ENCODE results near the gene COX10.

Gene COX10

GRCh38 chr17:14068542-14069250 lies 608 bp upstream of the COX10 start:
- Histone ChIP-seq H3K9me3 (ENCODE audit: control insufficient read depth, insufficient read depth, low read length) (no peaks in the 10 kb centered on the region), H3K4me1 (ENCODE audit: control insufficient read depth, insufficient read depth, low read length) (no peaks in the 10 kb centered on the region), H3K27me3 (ENCODE audit: control insufficient read depth, insufficient read depth, low read length) (no peaks in the 10 kb centered on the region), H3K27ac (ENCODE audit: low read length) (no peak overlapping the region), H3K36me3 (ENCODE audit: control insufficient read depth, insufficient read depth, low read length) (no peaks in the 10 kb centered on the region), H3K4me3 (ENCODE audit: low read length) (peak overlapping the region; percentile 90; the same call in 1 of the 2 replicates)
- no peak for DNase-seq (ENCODE audit: low read depth, low spot score)
- no CpG with 5 or more reads among the region's 25 CpGs for WGBS (ENCODE audit: insufficient coverage, insufficient read length)

GRCh38 chr17:14070344-14070984 lies 1.2 kb downstream of the COX10 start:
- H3K4me3 ChIP-seq (ENCODE audit: low read length), result no peak overlapping the region
- no peaks in the 10 kb centered on the region for H3K9me3 ChIP-seq (ENCODE audit: control insufficient read depth, insufficient read depth, low read length)
- H3K36me3 ChIP-seq (ENCODE audit: control insufficient read depth, insufficient read depth, low read length), result no peaks in the 10 kb centered on the region; the same call in 1 of the 2 replicates
- no peaks in the 10 kb centered on the region for H3K4me1 ChIP-seq (ENCODE audit: control insufficient read depth, insufficient read depth, low read length)
- no peak for DNase-seq (ENCODE audit: low read depth, low spot score)
- WGBS (ENCODE audit: insufficient coverage, insufficient read length), result 100% methylated on average over 1 of the region's 6 CpGs
- no peak overlapping the region for H3K27ac ChIP-seq (ENCODE audit: low read length)
- H3K27me3 ChIP-seq (ENCODE audit: control insufficient read depth, insufficient read depth, low read length), result no peaks in the 10 kb centered on the region

- Histone ChIP-seq H3K9me3 (ENCODE audit: control insufficient read depth, insufficient read depth, low read length) (no peaks in the 10 kb centered on the region), H3K27me3 (ENCODE audit: control insufficient read depth, insufficient read depth, low read length) (no peaks in the 10 kb centered on the region), H3K4me3 (ENCODE audit: low read length) (no peak overlapping the region), H3K36me3 (ENCODE audit: control insufficient read depth, insufficient read depth, low read length) (no peaks in the 10 kb centered on the region; the same call in 1 of the 2 replicates), H3K4me1 (ENCODE audit: control insufficient read depth, insufficient read depth, low read length) (no peaks in the 10 kb centered on the region), H3K27ac (ENCODE audit: low read length) (no peak overlapping the region)
- WGBS (ENCODE audit: insufficient coverage, insufficient read length), result 100% methylated on average over 4 of the region's 5 CpGs
- no peak for DNase-seq (ENCODE audit: low read depth, low spot score)
Measured at GRCh38 chr17:14072881-14073280, 3.6 kb downstream of the COX10 start.

- Histone ChIP-seq H3K27me3 (ENCODE audit: control insufficient read depth, insufficient read depth, low read length) (no peaks in the 10 kb centered on the region), H3K4me1 (ENCODE audit: control insufficient read depth, insufficient read depth, low read length) (no peaks in the 10 kb centered on the region; the same call in 1 of the 2 replicates), H3K9me3 (ENCODE audit: control insufficient read depth, insufficient read depth, low read length) (no peaks in the 10 kb centered on the region), H3K4me3 (ENCODE audit: low read length) (no peak overlapping the region), H3K36me3 (ENCODE audit: control insufficient read depth, insufficient read depth, low read length) (no peaks in the 10 kb centered on the region; the same call in 1 of the 2 replicates), H3K27ac (ENCODE audit: low read length) (no peak overlapping the region)
- WGBS (ENCODE audit: insufficient coverage, insufficient read length), result no CpG with 5 or more reads among the region's 3 CpGs
- no peak for DNase-seq (ENCODE audit: low read depth, low spot score)
Measured at GRCh38 chr17:14078027-14078426, 8.7 kb downstream of the COX10 start.

- no CpG with 5 or more reads among the region's 4 CpGs for WGBS (ENCODE audit: insufficient coverage, insufficient read length)
- Histone ChIP-seq H3K27me3 (ENCODE audit: control insufficient read depth, insufficient read depth, low read length) (no peaks in the 10 kb centered on the region), H3K4me1 (ENCODE audit: control insufficient read depth, insufficient read depth, low read length) (no peaks in the 10 kb centered on the region; the same call in 1 of the 2 replicates), H3K9me3 (ENCODE audit: control insufficient read depth, insufficient read depth, low read length) (no peaks in the 10 kb centered on the region), H3K27ac (ENCODE audit: low read length) (no peak overlapping the region), H3K36me3 (ENCODE audit: control insufficient read depth, insufficient read depth, low read length) (no peaks in the 10 kb centered on the region; the same call in 1 of the 2 replicates), H3K4me3 (ENCODE audit: low read length) (no peak overlapping the region)
- DNase-seq (ENCODE audit: low read depth, low spot score), result no peak
Measured at GRCh38 chr17:14080847-14081251, 11.5 kb downstream of the COX10 start.

GRCh38 chr17:14082848-14083247 lies 13.5 kb downstream of the COX10 start:
- no peak for DNase-seq (ENCODE audit: low read depth, low spot score)
- Histone ChIP-seq H3K36me3 (ENCODE audit: control insufficient read depth, insufficient read depth, low read length) (no peaks in the 10 kb centered on the region), H3K27ac (ENCODE audit: low read length) (no peak overlapping the region), H3K9me3 (ENCODE audit: control insufficient read depth, insufficient read depth, low read length) (no peaks in the 10 kb centered on the region), H3K27me3 (ENCODE audit: control insufficient read depth, insufficient read depth, low read length) (no peaks in the 10 kb centered on the region), H3K4me3 (ENCODE audit: low read length) (no peak overlapping the region), H3K4me1 (ENCODE audit: control insufficient read depth, insufficient read depth, low read length) (no peaks in the 10 kb centered on the region; the same call in 1 of the 2 replicates)
- WGBS (ENCODE audit: insufficient coverage, insufficient read length), result no CpG with 5 or more reads among the region's 8 CpGs

- H3K27me3 ChIP-seq (ENCODE audit: control insufficient read depth, insufficient read depth, low read length), result no peaks in the 10 kb centered on the region
- peaks cover 2% of the 10 kb centered on the region for H3K4me1 ChIP-seq (ENCODE audit: control insufficient read depth, insufficient read depth, low read length)
- DNase-seq (ENCODE audit: low read depth, low spot score), result no peak
- no peaks in the 10 kb centered on the region for H3K36me3 ChIP-seq (ENCODE audit: control insufficient read depth, insufficient read depth, low read length)
- no CpG with 5 or more reads among the region's 2 CpGs for WGBS (ENCODE audit: insufficient coverage, insufficient read length)
- H3K9me3 ChIP-seq (ENCODE audit: control insufficient read depth, insufficient read depth, low read length), result no peaks in the 10 kb centered on the region
- no peak overlapping the region for H3K27ac ChIP-seq (ENCODE audit: low read length)
- H3K4me3 ChIP-seq (ENCODE audit: low read length), result no peak overlapping the region
Measured at GRCh38 chr17:14084955-14085354, 15.7 kb downstream of the COX10 start.

- no peak overlapping the region for H3K4me3 ChIP-seq (ENCODE audit: low read length)
- H3K36me3 ChIP-seq (ENCODE audit: control insufficient read depth, insufficient read depth, low read length), result no peaks in the 10 kb centered on the region
- WGBS (ENCODE audit: insufficient coverage, insufficient read length), result no CpG with 5 or more reads among the region's 2 CpGs
- no peaks in the 10 kb centered on the region for H3K9me3 ChIP-seq (ENCODE audit: control insufficient read depth, insufficient read depth, low read length)
- H3K27ac ChIP-seq (ENCODE audit: low read length), result no peak overlapping the region
- H3K4me1 ChIP-seq (ENCODE audit: control insufficient read depth, insufficient read depth, low read length), result peaks cover 2% of the 10 kb centered on the region
- no peaks in the 10 kb centered on the region for H3K27me3 ChIP-seq (ENCODE audit: control insufficient read depth, insufficient read depth, low read length)
- DNase-seq (ENCODE audit: low read depth, low spot score), result no peak
Measured at GRCh38 chr17:14086189-14086588, 16.9 kb downstream of the COX10 start.

GRCh38 chr17:14089179-14089578 lies 19.9 kb downstream of the COX10 start:
- no CpG with 5 or more reads among the region's 1 CpG for WGBS (ENCODE audit: insufficient coverage, insufficient read length)
- H3K27me3 ChIP-seq (ENCODE audit: control insufficient read depth, insufficient read depth, low read length), result no peaks in the 10 kb centered on the region
- H3K36me3 ChIP-seq (ENCODE audit: control insufficient read depth, insufficient read depth, low read length), result no peaks in the 10 kb centered on the region
- H3K4me1 ChIP-seq (ENCODE audit: control insufficient read depth, insufficient read depth, low read length), result peaks cover 2% of the 10 kb centered on the region; the same call in 1 of the 2 replicates
- no peak for DNase-seq (ENCODE audit: low read depth, low spot score)
- no peaks in the 10 kb centered on the region for H3K9me3 ChIP-seq (ENCODE audit: control insufficient read depth, insufficient read depth, low read length)
- H3K27ac ChIP-seq (ENCODE audit: low read length), result no peak overlapping the region
- H3K4me3 ChIP-seq (ENCODE audit: low read length), result no peak overlapping the region

- Histone ChIP-seq H3K27me3 (ENCODE audit: control insufficient read depth, insufficient read depth, low read length) (no peaks in the 10 kb centered on the region), H3K27ac (ENCODE audit: low read length) (no peak overlapping the region), H3K36me3 (ENCODE audit: control insufficient read depth, insufficient read depth, low read length) (no peaks in the 10 kb centered on the region), H3K4me1 (ENCODE audit: control insufficient read depth, insufficient read depth, low read length) (peaks cover 2% of the 10 kb centered on the region; the same call in 1 of the 2 replicates), H3K9me3 (ENCODE audit: control insufficient read depth, insufficient read depth, low read length) (no peaks in the 10 kb centered on the region), H3K4me3 (ENCODE audit: low read length) (no peak overlapping the region)
- no CpG with 5 or more reads among the region's 4 CpGs for WGBS (ENCODE audit: insufficient coverage, insufficient read length)
- DNase-seq (ENCODE audit: low read depth, low spot score), result no peak
Measured at GRCh38 chr17:14091367-14091766, 22.1 kb downstream of the COX10 start.

Measured in iPS DF 6.9 (cell line).